ENCODE data around the gene TULP1. TPM values are rescaled to one million over a fixed set of nuclear protein-coding genes. Genes with fewer than 3 reads are reported as not detected.

The TULP1 gene
- polyA plus RNA-seq, 1 donor, result 1.2 TPM

DNA sequence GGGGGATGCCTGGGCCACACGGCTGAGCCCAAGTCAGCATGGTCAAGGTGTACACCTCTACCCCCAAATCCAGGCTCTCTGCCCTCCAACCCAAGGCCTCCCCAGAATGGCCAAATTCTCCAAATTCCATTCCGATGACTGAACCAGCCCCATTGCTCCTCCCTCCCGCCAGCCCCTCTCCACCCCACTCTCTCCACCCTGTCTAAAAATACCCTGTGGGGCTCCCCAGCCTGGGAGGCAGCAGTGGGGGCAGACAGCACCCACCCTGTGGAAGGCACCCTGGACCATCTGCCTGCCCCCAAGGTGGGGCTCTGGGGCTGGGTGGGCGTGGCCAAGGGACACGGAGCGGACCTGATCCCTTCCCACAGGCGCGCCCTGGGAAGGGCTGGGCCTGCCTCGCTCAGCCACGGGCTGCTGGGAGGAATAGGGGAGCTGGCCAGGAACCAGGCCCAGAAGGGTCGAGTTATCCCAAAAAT lies 27.3 kb downstream of the TULP1 start:
- WGBS (ENCODE audit: insufficient coverage, low lambda C conversion rate), result no CpG with 5 or more reads among the region's 11 CpGs
- H3K27me3 ChIP-seq (ENCODE audit: control insufficient read depth, insufficient read depth, low read length), result no peaks in the 10 kb centered on the region
- peaks cover 44% of the 10 kb centered on the region for H3K36me3 ChIP-seq (ENCODE audit: control insufficient read depth, insufficient read depth, low read length)
- H3K4me1 ChIP-seq (ENCODE audit: control insufficient read depth, insufficient read depth, low read length), result peaks cover 45% of the 10 kb centered on the region
- H3K27ac ChIP-seq (ENCODE audit: low read length), result peak overlapping the region; percentile 64
- H3K9me3 ChIP-seq (ENCODE audit: control insufficient read depth, low read depth, low read length), result no peaks in the 10 kb centered on the region
- peak; percentile 55 to 72 for DNase-seq
- no peak overlapping the region for H3K4me3 ChIP-seq (ENCODE audit: low read length)

DNA sequence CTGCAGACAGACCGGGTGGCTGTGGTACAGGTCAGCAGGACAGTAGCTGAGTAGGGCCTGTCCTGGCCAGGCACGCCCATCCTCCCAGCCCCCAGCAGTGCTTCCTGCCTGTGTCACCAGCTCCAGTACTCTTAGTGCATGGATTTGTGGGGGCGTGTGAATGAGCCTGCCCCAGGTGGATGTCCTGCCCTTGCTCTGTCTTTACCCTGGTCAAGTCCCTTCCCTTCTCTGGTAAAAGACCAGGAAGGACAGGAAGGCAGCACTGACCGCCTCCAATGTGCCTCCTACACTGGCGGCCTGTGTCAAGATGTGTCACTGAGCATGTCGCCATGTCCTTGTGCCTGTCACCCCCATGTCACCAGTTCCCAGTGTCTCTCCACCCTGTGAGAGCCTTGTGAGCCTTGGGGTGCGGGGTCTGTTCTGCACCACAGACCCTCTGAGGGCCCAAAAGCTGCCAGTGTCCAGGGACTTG lies 27.7 kb downstream of the TULP1 start:
- no CpG with 5 or more reads among the region's 7 CpGs for WGBS (ENCODE audit: insufficient coverage, low lambda C conversion rate)
- no peaks in the 10 kb centered on the region for H3K9me3 ChIP-seq (ENCODE audit: control insufficient read depth, low read depth, low read length)
- no peak overlapping the region for H3K27ac ChIP-seq (ENCODE audit: low read length)
- DNase-seq, result no peak
- H3K4me3 ChIP-seq (ENCODE audit: low read length), result no peak overlapping the region
- no peaks in the 10 kb centered on the region for H3K27me3 ChIP-seq (ENCODE audit: control insufficient read depth, insufficient read depth, low read length)
- H3K4me1 ChIP-seq (ENCODE audit: control insufficient read depth, insufficient read depth, low read length), result peaks cover 40% of the 10 kb centered on the region
- H3K36me3 ChIP-seq (ENCODE audit: control insufficient read depth, insufficient read depth, low read length), result peaks cover 49% of the 10 kb centered on the region

DNA sequence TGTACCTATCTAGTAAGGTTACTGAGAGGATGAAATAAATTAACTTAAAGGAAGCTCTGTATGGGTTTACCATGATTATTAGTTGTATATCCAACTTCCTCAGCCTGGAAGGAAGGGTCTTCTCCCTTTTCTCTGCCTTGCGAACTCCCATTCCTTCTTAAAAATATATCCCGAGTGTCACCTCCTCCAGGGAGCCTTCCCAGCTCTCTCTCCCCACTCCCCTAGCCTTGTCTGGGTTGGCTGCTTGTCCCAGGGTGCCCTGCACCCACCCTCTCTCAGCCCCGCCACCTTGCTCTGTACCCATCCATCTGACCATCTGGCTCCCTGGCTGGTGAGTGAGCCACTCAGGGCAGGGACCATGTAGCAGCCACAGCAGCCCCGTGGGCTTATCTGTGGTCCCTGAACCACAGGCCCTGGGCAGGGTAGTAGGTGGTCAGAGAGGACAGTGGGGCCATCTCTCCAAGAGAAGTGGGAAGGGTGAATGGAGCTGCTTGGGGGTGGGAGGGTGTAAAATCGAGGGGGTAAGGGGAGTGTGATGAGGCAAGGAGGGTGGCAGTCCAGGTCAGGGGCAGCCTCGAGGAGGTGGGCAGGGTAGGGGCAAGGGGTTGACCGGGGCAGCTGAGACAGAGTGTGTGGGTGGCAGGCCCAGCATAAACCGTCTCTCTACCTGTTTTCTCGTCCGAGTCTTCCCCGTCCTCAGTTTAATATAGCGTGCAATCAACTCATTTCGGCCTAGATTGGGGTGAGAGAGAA lies 28.6 kb downstream of the TULP1 start:
- no peak overlapping the region for H3K4me3 ChIP-seq (ENCODE audit: low read length)
- H3K36me3 ChIP-seq (ENCODE audit: control insufficient read depth, insufficient read depth, low read length), result peaks cover 58% of the 10 kb centered on the region
- no CpG with 5 or more reads among the region's 13 CpGs for WGBS (ENCODE audit: insufficient coverage, low lambda C conversion rate)
- H3K4me1 ChIP-seq (ENCODE audit: control insufficient read depth, insufficient read depth, low read length), result peaks cover 35% of the 10 kb centered on the region
- DNase-seq, result no peak
- H3K27ac ChIP-seq (ENCODE audit: low read length), result no peak overlapping the region
- H3K27me3 ChIP-seq (ENCODE audit: control insufficient read depth, insufficient read depth, low read length), result no peaks in the 10 kb centered on the region
- H3K9me3 ChIP-seq (ENCODE audit: control insufficient read depth, low read depth, low read length), result no peaks in the 10 kb centered on the region

DNA sequence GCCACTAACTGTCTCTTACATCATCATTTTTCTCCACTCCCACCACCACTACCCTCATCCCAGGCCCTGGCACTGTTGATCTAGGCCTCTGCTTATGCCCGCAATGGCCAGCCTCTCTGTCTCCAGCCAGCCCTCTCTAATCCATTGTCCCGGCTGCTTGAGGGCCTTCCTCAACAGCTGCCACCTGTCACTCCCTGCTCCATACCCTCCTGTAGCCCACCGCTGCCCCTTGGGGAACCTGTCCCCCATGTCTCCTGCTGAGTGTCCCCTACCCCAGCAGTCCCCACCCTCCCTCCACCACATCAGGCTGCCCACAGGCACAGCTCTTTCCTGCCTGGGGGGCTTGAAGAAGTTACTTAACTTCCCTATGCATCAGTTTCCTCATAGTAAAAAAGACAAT lies 29.2 kb downstream of the TULP1 start:
- Histone ChIP-seq H3K4me3 (ENCODE audit: low read length) (no peak overlapping the region), H3K4me1 (ENCODE audit: control insufficient read depth, insufficient read depth, low read length) (peaks cover 34% of the 10 kb centered on the region), H3K27me3 (ENCODE audit: control insufficient read depth, insufficient read depth, low read length) (no peaks in the 10 kb centered on the region), H3K9me3 (ENCODE audit: control insufficient read depth, low read depth, low read length) (no peaks in the 10 kb centered on the region), H3K36me3 (ENCODE audit: control insufficient read depth, insufficient read depth, low read length) (peaks cover 61% of the 10 kb centered on the region), H3K27ac (ENCODE audit: low read length) (no peak overlapping the region)
- no CpG with 5 or more reads among the region's 3 CpGs for whole genome bisulfite sequencing (ENCODE audit: insufficient coverage, low lambda C conversion rate)
- DNase-seq, result no peak

DNA sequence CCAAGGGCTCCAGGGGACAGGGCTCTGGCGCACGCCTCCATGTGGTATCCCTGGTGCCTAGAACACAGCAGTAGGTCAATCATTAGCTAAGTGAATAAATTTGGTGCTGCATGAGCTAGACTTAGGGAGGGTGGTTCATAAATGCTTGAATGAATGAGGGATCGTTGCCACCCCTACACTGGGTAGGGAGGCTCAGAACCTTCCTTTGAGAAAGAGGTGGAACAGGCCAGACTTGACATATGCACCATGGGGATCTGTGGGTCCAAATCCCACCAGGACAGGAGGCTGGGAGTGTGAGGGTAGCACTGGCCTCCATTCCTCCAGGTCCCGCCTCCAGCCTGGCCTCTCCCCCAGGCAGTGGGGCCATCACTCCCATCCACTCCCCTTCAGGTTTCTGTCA lies 29.6 kb downstream of the TULP1 start:
- H3K36me3 ChIP-seq (ENCODE audit: control insufficient read depth, insufficient read depth, low read length), result peaks cover 65% of the 10 kb centered on the region
- H3K27me3 ChIP-seq (ENCODE audit: control insufficient read depth, insufficient read depth, low read length), result no peaks in the 10 kb centered on the region
- no CpG with 5 or more reads among the region's 4 CpGs for WGBS (ENCODE audit: insufficient coverage, low lambda C conversion rate)
- H3K9me3 ChIP-seq (ENCODE audit: control insufficient read depth, low read depth, low read length), result no peaks in the 10 kb centered on the region
- H3K27ac ChIP-seq (ENCODE audit: low read length), result no peak overlapping the region
- DNase-seq, result no peak
- H3K4me1 ChIP-seq (ENCODE audit: control insufficient read depth, insufficient read depth, low read length), result peaks cover 29% of the 10 kb centered on the region
- H3K4me3 ChIP-seq (ENCODE audit: low read length), result no peak overlapping the region

DNA sequence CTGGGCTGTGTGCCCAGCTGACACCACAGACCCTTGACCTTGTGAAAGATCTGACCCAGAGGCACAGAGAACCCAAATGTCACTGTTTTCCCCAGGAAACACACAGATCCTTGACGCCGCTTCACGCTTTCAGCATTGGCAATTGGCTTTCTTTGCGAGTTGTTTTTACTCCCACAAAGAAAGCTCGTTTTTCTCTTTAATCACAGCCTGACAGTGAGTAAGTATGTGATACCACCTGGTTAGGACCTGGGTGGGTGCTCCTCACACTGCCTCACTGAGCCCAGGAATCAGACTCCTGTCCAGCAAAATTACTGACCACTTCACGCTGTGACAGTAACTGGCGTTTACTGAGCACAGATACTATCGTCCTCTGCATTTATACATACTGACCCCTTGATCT lies 31.5 kb downstream of the TULP1 start:
- no peaks in the 10 kb centered on the region for H3K27me3 ChIP-seq (ENCODE audit: control insufficient read depth, insufficient read depth, low read length)
- H3K4me1 ChIP-seq (ENCODE audit: control insufficient read depth, insufficient read depth, low read length), result peaks cover 12% of the 10 kb centered on the region
- WGBS (ENCODE audit: insufficient coverage, low lambda C conversion rate), result 95% methylated on average over 4 of the region's 8 CpGs
- no peak overlapping the region for H3K4me3 ChIP-seq (ENCODE audit: low read length)
- H3K27ac ChIP-seq (ENCODE audit: low read length), result no peak overlapping the region
- peaks cover 75% of the 10 kb centered on the region for H3K36me3 ChIP-seq (ENCODE audit: control insufficient read depth, insufficient read depth, low read length)
- no peaks in the 10 kb centered on the region for H3K9me3 ChIP-seq (ENCODE audit: control insufficient read depth, low read depth, low read length)
- DNase-seq, result no peak

DNA sequence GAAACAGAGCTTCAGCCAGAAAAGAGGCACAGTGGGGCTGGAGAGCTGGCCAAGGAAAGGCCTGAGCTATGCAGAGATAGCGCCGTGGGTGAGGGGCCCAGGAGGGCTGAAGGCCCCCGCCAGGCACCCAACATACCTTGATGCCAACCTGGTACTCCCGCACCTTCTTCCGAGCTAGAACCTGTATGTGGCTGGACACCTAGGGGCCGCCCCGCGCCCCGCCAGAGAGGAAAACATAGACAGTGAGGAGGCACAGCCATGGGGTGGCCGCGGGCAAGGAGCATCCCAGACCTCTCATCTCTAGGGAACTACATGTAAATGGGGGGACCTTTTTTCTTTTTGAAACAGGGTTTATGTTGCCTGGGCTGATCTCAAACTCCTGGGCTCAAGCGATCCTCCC lies 32.5 kb downstream of the TULP1 start:
- H3K9me3 ChIP-seq (ENCODE audit: control insufficient read depth, low read depth, low read length), result no peaks in the 10 kb centered on the region
- no peak overlapping the region for H3K4me3 ChIP-seq (ENCODE audit: low read length)
- WGBS (ENCODE audit: insufficient coverage, low lambda C conversion rate), result no CpG with 5 or more reads among the region's 12 CpGs
- H3K27ac ChIP-seq (ENCODE audit: low read length), result no peak overlapping the region
- H3K4me1 ChIP-seq (ENCODE audit: control insufficient read depth, insufficient read depth, low read length), result peaks cover 2% of the 10 kb centered on the region
- no peak for DNase-seq
- H3K27me3 ChIP-seq (ENCODE audit: control insufficient read depth, insufficient read depth, low read length), result no peaks in the 10 kb centered on the region
- H3K36me3 ChIP-seq (ENCODE audit: control insufficient read depth, insufficient read depth, low read length), result peaks cover 78% of the 10 kb centered on the region

DNA sequence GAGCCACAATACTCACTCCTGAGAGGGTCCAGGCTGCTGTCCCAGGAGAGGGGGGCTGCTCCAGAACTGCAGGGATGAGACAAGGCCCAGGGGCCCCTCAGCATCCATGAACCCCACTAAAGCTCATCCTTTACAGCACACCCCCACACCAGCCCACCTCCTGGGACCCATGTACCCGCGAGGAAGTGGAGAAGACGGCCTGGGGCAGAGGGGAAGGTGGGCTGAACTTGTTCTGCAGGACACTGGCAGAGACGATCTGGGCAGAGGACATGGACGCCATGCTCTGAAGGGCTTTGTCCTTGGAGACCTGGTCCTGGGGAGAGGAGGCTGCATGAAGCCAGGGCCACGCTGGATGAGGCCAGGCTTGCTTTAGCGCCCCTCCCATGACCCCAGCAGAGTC lies 34.4 kb downstream of the TULP1 start:
- no peak overlapping the region for H3K27ac ChIP-seq (ENCODE audit: low read length)
- H3K9me3 ChIP-seq (ENCODE audit: control insufficient read depth, low read depth, low read length), result no peaks in the 10 kb centered on the region
- DNase-seq, result no peak
- peaks cover 81% of the 10 kb centered on the region for H3K36me3 ChIP-seq (ENCODE audit: control insufficient read depth, insufficient read depth, low read length)
- no peaks in the 10 kb centered on the region for H3K4me1 ChIP-seq (ENCODE audit: control insufficient read depth, insufficient read depth, low read length)
- H3K27me3 ChIP-seq (ENCODE audit: control insufficient read depth, insufficient read depth, low read length), result no peaks in the 10 kb centered on the region
- H3K4me3 ChIP-seq (ENCODE audit: low read length), result no peak overlapping the region
- no CpG with 5 or more reads among the region's 7 CpGs for WGBS (ENCODE audit: insufficient coverage, low lambda C conversion rate)

DNA sequence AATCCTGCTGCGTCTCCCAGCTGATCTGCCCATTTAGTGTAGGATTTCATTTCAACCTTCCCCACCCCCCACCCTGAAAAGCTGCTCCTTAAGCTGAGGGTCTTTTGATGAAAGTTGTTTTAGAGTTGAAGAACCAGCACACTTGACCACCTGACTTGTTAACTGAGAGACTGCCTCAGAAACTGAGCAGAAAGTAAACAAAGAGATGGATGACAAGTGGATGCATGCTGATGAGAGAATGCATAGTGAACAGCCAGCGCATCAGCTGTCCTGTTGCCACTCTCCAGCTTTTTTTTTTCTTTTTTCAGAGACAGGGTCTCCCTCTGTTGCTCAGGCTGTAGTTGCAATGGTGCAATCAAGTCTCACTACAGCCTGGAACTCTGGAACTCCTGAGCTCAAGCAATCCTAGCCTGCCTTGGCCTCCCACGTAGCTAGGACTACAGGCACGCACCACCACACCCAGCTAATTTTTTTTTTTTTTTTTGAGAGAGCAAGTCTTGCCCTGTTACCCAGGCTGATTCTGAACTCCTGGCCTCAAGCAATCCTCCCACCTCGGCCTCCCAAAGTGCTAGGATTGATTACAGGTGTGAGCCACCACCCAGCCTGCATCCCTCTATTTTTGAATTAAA lies 35.0 kb downstream of the TULP1 start:
- WGBS (ENCODE audit: insufficient coverage, low lambda C conversion rate), result no CpG with 5 or more reads among the region's 5 CpGs
- no peaks in the 10 kb centered on the region for H3K4me1 ChIP-seq (ENCODE audit: control insufficient read depth, insufficient read depth, low read length)
- H3K4me3 ChIP-seq (ENCODE audit: low read length), result no peak overlapping the region
- H3K27me3 ChIP-seq (ENCODE audit: control insufficient read depth, insufficient read depth, low read length), result no peaks in the 10 kb centered on the region
- H3K36me3 ChIP-seq (ENCODE audit: control insufficient read depth, insufficient read depth, low read length), result peaks cover 79% of the 10 kb centered on the region
- no peak overlapping the region for H3K27ac ChIP-seq (ENCODE audit: low read length)
- DNase-seq, result no peak
- H3K9me3 ChIP-seq (ENCODE audit: control insufficient read depth, low read depth, low read length), result no peaks in the 10 kb centered on the region

DNA sequence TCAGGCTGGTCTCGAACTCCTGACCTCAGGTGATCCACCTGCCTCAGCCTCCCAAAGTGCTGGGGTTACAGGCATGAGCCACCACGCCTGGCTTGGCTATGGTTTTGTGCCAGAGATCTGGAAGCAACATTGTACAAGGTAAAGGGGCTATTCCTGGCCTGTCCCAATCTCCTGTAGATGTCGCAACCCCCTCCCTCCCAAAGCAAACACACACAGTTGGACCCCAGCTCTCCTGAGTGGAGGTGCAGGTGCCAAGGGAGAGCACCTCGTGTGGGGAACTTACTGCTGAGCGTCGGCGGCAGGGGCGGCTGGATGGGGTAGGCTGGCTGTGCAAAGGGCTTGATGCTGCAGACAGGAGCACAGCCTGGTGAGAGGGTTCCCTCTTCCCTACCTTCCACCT lies 35.7 kb downstream of the TULP1 start:
- Histone ChIP-seq H3K4me1 (ENCODE audit: control insufficient read depth, insufficient read depth, low read length) (no peaks in the 10 kb centered on the region), H3K27ac (ENCODE audit: low read length) (no peak overlapping the region), H3K9me3 (ENCODE audit: control insufficient read depth, low read depth, low read length) (no peaks in the 10 kb centered on the region), H3K27me3 (ENCODE audit: control insufficient read depth, insufficient read depth, low read length) (no peaks in the 10 kb centered on the region), H3K36me3 (ENCODE audit: control insufficient read depth, insufficient read depth, low read length) (peaks cover 76% of the 10 kb centered on the region), H3K4me3 (ENCODE audit: low read length) (no peak overlapping the region)
- DNase-seq, result no peak
- no CpG with 5 or more reads among the region's 8 CpGs for WGBS (ENCODE audit: insufficient coverage, low lambda C conversion rate)
